Activated CD4-positive, alpha-beta T cell treated with anti-CD3 and anti-CD28 coated beads, Interleukin-2, amount 50 U/mL, for 16 hours (primary cell): Measurements from ENCODE around the gene SHD.
"Not testable (repeated sequence)": the region's sequence is repeated elsewhere in the genome, so short reads cannot be mapped to it uniquely, and the experiment has no call there.

Experiments used
- DNase-seq: peaks from one replicate; pipeline ENCODE4 v3.0.0-alpha.2; 2020

SHD gene, protein sequence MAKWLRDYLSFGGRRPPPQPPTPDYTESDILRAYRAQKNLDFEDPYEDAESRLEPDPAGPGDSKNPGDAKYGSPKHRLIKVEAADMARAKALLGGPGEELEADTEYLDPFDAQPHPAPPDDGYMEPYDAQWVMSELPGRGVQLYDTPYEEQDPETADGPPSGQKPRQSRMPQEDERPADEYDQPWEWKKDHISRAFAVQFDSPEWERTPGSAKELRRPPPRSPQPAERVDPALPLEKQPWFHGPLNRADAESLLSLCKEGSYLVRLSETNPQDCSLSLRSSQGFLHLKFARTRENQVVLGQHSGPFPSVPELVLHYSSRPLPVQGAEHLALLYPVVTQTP

DNA sequence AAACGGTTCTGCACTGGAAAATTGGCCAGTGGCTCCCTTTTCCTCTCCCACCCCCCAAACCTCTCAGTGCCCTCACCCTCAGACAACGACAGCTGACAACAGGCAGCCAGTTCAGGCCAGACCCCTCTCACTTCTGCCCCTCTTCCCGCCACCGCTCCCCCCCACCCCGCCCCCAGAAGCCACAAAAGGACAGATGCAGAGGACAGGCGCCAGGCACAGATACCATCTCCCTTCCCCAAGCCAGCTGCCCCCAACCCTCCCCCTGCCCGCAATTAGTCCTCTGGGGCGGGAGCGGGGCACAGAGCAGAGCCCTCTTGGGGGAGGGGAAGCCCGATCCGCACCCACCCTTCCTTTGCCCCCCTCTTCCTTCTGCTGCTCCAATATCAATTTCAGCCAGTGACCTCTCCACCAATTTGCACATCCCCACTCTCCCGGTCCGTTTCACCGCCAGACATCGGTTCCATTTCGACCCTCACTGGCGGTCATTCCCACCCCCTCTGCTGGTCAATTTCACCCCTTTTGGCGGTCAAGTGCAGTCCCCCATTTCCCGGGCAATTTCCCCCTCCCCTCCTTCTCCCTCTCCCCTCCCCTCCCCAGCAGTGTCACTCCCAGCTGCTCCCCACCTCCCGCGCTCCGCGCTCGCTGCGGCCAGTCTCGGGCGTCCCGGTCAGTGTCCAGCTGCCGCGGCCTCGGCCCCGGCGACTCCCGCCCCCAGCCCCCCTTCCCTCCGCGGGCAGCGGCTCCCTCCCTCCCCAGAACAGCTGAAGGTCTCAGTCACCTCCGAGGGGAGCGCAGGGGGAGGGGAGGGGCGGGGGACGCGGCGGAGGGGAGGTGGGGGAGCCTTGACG lies at the start of gene SHD:
Gene SHD, plus strand, starts transcription at position 848 of the 848 bp plus-strand sequence. CDS start 798 bp downstream, outside the sequence.
- DNase-seq, result no peak

DNA sequence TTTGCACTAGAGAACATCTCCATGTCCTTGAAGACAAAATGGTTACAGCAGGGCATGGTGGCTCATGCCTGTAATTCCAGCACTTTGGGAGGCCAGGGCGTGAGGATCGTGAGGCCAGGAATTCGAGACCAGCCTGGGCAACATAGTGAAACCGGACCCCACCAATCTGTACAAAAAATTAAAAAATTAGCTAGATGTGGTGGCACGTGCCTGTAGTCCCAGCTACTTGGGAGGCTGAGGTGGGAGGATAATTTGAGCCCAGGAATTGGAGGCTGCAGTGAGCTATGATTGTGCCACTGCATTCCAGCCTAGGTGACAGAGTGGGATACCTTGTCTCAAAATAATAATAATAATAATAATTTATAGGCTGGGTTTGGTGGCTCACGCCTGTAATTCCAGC lies 48.8 kb upstream of the SHD start:
- not testable (repeated sequence) for DNase-seq

DNA sequence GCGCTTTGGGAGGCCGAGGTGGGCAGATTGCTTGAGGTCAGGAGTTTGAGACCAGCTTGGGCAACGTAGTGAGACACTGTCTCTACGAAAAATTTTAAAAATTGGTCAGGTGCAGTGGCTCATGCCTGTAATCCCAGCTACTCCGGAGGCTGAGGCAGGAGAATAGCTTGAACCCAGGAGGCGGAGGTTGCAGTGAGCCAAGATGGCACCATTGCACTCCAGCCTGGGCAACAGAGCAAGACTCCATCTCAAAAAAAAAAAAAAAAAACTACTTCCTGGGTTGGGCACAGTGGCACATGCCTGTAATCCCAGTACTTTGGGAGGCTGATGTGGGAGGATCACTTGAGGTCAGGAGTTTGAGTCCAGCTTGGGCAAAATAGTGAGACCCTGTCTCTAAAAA lies 47.5 kb upstream of the SHD start:
- DNase-seq, result not testable (repeated sequence)

DNA sequence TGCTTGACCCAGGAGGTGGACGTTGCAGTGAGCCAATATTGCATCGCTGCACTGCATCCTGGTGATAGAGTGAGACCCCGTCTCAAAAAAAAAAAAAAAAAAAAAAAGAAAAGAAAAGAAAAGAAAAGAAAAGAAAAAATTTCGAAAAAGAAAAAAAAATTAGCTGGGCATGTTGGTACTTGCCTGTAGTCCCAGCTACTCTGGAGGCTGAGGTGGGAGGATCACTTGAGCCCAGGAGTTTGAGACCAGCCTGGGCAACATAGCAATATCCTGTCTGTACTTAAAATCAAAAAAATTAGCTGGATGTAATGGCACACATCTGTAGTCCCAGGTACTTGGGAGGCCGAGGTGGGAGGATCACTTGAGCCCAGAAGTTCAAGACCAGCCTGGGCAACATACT lies 46.9 kb upstream of the SHD start:
- DNase-seq, result not testable (repeated sequence)

DNA sequence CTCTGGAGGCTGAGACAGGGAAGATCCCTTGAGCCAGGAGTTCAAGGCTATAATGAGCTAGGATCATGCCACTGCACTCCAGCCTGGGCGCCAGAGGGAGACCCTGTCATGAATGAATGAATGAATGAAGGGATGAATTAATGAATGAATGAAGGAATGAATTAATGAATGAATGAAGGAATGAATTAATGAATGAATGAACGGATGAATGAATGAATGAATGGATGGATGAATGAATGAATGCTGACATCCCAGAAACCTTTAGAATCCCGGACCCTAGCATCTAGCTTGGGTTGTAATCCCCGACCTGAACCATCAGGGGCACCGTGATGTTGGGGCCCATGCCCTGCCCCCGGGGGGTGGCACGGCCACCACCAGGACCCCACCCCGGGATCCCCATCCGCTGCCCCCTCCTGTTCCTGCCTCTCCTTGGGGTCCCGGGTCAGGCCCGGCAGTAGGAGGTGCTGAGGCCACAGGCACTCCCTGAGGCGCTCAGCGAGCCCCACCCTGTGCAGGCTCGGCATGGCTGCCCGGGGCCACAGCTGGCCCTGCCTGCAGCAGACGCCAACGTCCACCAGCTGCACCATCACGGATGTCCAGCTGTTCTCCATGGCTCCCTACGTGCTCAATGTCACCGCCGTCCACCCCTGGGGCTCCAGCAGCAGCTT lies 46.3 kb upstream of the SHD start:
- no peak for DNase-seq

DNA sequence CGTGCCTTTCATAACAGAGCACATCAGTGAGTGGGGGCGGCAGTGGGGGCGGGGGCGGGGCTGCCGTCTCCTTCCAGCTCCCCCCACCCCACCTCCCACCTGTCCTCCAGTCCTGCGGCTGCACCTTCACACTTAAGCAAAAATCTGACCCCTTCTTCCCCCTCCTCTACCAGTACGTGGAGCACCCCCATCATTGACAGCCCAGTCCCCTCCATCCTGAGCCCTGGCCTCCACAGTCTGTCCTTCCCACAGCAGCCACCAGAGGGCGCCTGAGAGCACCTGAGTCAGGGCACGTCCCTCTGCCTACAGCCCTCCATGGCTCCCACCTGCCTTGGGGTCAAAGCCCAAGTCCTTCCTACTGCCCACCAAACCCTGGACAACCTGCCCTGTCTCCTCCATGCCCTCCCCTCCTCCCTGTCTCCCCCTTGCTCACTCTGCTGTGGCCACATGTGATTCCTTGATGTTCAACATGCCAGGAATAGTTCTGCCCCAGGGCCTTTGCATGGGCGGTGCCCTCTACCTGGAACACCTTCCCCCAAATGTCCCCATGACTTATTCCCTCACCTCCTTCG lies 45.7 kb upstream of the SHD start:
- DNase-seq, result peak; percentile 80

DNA sequence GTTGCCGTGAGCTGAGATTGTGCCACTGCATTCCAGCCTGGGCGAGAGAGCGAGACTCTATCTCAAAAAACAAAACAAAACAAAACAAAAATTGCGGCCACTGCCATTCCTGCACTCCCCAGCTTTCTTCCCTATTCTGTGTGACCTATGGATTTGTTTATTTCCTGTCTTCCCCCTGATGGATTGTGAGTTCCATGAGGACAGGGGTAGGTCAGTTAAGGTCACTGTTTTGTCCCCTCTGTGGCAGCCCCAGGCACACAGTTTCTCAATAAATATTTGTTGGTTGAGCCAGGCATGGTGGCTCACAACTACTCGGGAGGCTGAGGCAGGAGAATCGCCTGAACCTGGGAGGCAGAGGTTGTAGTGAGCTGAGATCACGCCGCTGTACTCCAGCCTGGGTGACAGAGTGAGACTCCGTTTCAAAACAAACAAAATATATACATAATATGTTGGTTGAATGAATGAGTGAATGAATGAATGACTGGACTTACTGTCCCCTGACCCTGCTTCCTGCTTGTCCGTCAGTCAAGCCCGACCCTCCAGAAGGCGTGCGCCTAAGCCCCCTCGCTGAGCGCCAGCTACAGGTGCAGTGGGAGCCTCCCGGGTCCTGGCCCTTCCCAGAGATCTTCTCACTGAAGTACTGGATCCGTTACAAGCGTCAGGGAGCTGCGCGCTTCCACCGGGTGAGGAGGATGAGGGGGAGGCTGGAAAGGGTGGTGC lies 44.8 kb upstream of the SHD start:
- DNase-seq, result no peak

DNA sequence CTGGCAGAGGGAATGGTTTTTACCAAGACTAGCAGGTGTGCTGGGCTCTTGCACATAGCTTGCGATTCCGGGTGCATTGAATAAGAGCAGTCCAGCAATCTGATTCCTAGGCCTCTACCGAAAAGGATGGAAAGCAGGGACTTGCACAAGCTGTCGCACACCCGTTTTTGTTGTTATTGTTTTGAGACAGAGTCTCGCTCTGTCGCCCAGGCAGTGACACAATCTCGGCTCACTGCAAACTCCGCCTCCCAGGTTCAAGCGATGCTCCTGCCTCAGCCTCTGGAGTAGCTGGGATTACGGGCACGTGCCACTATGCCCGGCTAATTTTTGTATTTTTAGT lies 44.2 kb upstream of the SHD start:
- no peak for DNase-seq

DNA sequence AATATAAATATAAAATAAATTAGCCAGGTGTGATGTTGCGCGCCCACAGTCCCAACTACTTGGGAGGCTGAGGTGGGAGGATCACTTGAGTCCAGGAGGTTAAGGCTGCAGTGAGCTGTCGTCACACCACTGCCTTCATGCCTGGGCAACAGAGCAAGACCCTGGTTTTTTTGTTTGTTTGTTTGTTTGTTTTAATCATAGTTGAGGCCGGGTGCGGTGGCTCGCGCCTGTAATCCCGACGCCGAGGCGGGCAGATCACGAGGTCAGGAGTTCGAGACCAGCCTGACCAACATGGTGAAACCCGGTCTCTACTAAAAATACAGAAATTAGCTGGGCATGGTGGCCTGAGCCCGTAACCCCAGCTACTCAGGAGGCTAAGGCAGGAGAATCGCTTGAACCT lies 41.6 kb upstream of the SHD start:
- not testable (repeated sequence) for DNase-seq

DNA sequence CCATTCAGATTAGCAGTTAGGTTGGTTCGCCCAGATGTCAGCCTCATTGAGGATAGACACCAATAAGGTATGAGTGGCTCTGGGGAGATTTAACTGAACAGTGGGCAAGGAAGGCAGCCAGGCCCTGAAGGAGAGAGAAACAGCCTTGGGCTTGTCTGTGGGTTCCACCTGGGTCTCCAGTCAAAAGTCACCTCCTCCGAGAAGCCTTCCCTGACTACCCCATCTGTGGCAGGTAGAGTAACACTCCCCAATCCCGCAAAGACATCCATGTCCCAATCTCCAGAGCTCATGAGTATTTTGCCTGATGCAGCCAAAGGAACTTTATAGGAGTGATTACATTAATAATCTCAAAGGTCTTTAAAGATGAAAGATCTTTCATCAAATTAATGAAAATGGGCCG lies 40.2 kb upstream of the SHD start:
- no peak for DNase-seq

DNA sequence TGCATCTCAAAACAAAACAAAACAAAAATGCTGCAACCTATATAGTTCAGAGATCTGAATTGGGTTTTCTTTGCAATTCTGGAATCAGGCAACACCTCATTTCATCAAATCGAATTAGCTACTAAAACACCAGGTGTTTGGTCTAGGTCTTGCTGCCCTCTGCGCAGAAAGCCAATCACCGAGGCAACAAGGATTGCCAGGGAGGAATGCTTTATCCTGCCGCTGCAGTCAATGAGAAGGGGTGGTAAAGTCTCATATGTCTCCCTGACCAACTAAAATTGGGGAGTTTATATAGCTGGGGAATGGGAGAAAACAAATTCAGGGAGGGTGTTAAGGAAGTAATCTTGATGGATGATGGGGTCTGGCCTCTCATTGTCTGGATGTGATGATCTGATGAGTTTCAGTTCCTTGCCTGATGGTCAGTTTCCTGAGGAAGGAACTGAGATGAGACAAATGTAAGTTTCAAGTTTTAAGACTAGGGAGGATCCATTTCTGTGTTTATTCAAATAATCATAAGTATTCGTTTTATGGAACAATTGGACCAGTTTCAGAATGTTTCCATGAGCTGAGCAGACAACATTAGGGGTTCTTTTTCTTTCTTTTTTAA lies 37.1 kb upstream of the SHD start:
- DNase-seq, result no peak

DNA sequence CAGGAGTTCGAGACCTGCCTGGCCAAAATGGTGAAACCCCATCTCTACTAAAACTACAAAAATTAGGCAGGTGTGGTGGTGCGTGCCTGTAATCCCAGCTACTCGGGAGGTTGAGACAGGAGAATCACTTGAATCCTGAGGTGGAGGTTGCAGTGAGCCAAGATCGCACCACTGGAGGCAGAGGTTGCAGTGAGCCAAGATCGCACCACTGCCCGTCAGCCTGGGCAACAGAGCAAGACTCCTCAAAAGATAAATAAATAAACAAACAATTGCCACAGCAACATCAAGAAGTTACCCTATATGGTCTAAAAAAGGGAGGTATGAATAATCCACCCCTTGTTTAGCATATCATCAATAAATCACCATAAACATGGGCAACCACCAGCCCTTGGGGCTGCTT lies 33.1 kb upstream of the SHD start:
- not testable (repeated sequence) for DNase-seq

DNA sequence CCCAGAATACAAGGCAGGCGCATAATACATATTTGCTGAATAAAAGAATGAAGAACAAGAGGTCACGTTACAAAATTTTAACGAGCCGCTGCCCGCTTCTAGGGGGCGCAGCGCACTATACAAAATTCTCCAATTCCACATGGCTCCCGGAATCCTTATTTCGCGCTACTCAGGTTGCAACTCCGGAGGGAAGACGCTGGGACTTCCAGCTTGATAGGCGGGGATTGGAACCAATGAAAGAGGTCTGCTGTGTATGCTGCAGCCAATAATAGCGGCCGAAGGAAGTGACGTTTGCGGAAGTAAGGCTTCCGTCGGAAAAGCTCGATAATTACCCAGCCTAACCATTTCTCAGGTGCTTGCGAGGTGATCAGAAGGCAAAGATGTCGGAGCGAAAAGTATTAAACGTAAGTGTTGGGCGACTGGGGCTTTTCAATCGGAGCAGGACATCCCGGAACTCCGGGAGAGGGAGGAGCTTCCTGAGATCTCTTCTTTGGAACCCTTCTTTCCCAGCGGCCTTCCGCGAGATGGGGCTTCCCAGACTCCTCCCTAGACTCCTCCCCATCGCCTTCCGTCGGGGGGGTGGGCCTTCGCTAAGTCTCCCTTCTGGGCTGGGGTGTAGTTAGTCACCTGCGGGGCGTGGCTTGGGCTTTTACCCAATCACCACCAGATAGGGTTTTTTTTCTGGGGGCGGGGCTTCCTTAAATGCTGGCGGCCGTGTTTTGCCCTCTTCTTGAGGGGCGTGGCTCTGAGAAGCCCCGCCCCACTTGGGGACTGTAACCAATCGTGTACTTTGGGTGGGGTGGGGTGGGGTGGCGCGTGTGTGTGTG lies 32.1 kb upstream of the SHD start, which contains the start of gene YJU2:
Gene YJU2, plus strand, starts transcription at position 314 of the 827 bp plus-strand sequence. Its CDS starts 67 bp downstream, at position 381.
- peak; percentile 99 for DNase-seq

DNA sequence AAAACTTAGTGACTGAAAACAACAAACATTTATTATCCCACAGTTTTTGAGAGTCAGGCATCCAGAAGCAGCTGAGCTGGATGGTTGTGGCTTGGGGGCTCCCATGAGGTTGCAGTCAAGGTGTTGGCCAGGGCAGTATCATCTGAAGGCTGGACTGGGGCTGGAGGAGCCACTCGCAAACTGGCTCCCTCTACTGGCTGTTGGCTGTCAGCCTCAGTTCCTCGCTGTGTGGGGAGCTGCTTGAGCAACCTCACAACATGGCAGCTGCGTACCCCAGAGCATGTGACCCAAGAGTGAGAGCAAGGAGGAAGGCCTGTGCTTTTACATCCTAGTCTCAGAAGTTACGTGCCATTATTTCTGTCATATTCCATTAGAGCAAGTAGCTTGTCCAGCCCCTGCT lies 22.5 kb upstream of the SHD start:
- DNase-seq, result no peak

DNA sequence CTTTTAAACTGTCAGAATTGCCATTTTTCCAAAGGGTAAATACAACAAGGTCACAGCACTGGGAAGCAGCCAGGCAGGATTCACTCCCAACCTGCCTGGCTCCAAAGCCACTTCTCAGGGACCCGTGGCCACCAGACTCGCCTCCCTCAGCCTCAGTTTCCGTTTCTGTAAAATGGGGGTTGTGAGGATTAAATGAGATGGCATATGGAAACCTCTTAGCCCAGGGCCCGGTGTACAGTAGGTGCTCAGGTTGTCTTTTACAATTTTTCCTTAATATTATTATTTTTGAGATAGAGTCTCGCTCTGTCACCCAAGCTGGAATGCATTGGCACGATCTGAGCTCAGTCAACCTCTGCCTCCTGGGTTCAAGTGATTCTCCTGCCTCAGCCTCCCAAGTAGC lies 22.0 kb upstream of the SHD start:
- DNase-seq, result no peak

DNA sequence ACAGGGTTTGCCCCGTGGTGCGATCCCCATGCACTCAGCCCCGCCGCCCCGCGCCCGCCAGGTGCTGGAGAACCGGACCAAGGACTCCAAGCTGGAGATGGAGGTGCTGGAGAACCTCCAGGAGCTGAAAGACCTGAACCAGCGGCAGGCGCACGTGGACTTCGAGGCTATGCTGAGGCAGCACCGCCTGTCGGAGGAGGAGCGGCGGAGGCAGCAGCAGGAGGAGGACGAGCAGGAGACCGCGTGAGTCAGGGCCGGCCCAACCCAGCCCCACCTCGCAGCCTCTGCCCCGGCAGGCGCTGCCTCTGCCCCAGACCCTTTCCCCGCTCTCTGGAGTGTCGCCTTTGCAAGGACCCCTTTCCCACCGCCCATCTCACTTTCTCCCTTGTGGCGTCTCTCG lies 20.9 kb upstream of the SHD start:
- no peak for DNase-seq

DNA sequence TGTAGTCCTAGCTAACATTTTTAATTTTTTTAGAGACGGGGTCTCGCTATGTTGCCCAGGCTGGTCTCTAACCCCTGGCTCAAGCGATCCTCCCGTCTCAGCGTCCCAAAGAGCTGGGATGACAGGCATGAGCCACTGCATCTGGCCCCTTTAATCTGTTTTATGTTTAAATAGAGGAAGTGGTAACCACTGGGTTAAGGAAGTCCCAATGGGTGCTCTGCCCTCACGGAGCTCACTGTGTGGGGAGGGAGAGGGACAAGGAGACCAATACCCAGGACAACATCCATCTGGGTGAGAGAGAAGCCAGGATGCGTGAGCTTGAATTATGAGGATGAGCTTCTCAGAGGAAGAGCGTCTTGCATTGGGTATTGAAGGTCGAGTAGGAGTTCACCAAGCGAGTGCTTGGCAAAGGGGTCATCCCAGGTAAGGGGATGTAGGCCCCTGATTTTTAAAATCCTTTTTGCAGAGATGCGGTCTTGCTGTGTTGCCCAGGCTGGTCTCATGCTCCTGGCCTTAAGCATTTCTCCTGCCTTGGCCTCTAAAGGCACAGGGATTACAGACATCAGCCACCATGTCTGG lies 18.4 kb upstream of the SHD start:
- DNase-seq, result no peak

DNA sequence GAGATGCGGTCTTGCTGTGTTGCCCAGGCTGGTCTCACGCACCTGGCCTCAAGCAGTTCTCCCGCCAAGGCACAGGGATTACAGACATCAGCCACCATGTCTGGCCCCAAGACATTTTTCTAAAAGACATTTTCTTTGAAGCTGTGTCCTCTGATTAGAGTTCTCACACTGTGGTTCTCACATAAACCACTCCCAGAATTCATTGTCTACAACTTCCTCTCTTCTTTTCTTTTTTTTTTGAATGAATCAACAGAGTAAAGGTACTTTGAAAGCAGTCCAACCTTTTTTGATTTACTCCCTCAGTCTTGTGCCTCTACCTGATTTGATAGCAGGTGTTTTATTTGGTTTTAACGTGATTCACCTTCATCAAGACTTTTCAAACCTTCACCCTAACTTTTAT lies 14.3 kb upstream of the SHD start:
- DNase-seq, result no peak

DNA sequence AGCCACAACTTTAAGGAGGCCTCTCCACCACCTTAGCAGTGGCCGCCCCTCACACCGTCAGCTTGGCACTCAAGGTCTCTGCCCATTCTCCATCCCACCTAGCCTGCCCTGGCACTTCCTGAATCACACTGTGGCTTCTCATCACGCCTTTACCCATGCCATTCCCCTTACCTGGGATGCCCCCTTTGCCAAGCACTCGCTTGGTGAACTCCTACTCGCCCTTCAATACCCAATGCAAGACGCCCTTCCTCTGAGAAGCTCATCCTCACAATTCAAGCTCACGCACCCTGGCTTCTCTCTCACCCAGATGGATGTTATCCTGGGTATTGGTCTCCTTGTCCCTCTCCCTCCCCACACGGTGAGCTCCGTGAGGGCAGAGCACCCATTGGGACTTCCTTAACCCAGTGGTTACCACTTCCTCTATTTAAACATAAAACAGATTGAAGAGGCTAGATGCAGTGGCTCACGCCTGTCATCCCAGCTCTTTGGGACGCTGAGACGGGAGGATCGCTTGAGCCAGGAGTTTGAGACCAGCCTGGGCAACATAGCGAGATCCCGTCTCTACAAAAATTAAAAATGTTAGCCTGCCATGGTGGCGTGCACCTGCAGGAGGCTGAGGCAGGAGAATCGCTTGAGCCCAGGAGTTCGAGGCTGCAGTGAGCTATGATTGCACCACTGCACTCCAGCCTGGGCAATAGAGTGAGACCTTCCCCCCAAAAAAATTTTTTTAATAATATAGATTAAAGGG lies 12.6 kb upstream of the SHD start:
- no peak for DNase-seq
